Calu3 (cell line): Measurements from ENCODE around the gene VWDE. TPM values are rescaled to one million over a fixed set of nuclear protein-coding genes. Genes with fewer than 3 reads are reported as not detected.
A peak's percentile ranks its signal among the peaks of the same experiment; 100 is the strongest.

Source experiments
- BruUV-seq: library from RNA; stranded (reverse); fragments of 400-500 nt; replicated peaks from 2 replicates; lab custom pipeline; 2021; lab: Mats Ljungman, UMichigan
- CTCF ChIA-PET: fragments of 300-600 bp; sonication (Branson Sonifier 250); formaldehyde crosslinking; loops from one replicate; lab custom pipeline; 2022; ENCODE audit warnings: antibody characterized with exemption; lab: Charles Lee
- DNase-seq: peaks from one replicate; pipeline ENCODE4 v3.0.0; 2022
- H3K27ac Mint-ChIP-seq: one replicate; pipeline ENCODE4 v1.8.0; 2022; ENCODE audit warnings: mixed read lengths; ENCODE audit not compliant: unreplicated experiment
- H3K27me3 Mint-ChIP-seq: one replicate; pipeline ENCODE4 v1.8.0; 2022; ENCODE audit warnings: mixed read lengths; ENCODE audit not compliant: unreplicated experiment
- H3K36me3 Mint-ChIP-seq: one replicate; pipeline ENCODE4 v1.8.0; 2022; ENCODE audit warnings: mild to moderate bottlenecking, moderate library complexity, mixed read lengths; ENCODE audit not compliant: insufficient read depth, unreplicated experiment
- H3K4me1 Mint-ChIP-seq: one replicate; pipeline ENCODE4 v1.8.0; 2022; ENCODE audit warnings: mild to moderate bottlenecking, low read depth, mixed read lengths; ENCODE audit not compliant: unreplicated experiment
- H3K4me3 Mint-ChIP-seq: one replicate; pipeline ENCODE4 v1.8.0; 2022; ENCODE audit warnings: mild to moderate bottlenecking, low read depth, moderate library complexity, mixed read lengths; ENCODE audit not compliant: unreplicated experiment
- H3K9me3 Mint-ChIP-seq: one replicate; pipeline ENCODE4 v1.8.0; 2022; ENCODE audit warnings: low read depth, mixed read lengths; ENCODE audit not compliant: unreplicated experiment
- intact Hi-C: fragments of 100-400 bp; cut with micrococcal nuclease; formaldehyde crosslinking; loops from one replicate; pipeline ENCODE4 v1.10.0; 2022; ENCODE audit not compliant: unreplicated experiment
- total RNA-seq: library from RNA; stranded (reverse); gene quantifications from 2 replicates; pipeline ENCODE4 v1.2.3, GENCODE V29; 2022
- TF ChIP-seq, protein P1 (sequence below): fragments of 200-600 bp; IDR thresholded peaks from one replicate; pipeline ENCODE4 v1.8.0; 2022; ENCODE audit warnings: antibody characterized with exemption; ENCODE audit not compliant: unreplicated experiment

Gene VWDE
- total RNA-seq, 1 experiment from 2014 or later, result 21.3 TPM

DNA sequence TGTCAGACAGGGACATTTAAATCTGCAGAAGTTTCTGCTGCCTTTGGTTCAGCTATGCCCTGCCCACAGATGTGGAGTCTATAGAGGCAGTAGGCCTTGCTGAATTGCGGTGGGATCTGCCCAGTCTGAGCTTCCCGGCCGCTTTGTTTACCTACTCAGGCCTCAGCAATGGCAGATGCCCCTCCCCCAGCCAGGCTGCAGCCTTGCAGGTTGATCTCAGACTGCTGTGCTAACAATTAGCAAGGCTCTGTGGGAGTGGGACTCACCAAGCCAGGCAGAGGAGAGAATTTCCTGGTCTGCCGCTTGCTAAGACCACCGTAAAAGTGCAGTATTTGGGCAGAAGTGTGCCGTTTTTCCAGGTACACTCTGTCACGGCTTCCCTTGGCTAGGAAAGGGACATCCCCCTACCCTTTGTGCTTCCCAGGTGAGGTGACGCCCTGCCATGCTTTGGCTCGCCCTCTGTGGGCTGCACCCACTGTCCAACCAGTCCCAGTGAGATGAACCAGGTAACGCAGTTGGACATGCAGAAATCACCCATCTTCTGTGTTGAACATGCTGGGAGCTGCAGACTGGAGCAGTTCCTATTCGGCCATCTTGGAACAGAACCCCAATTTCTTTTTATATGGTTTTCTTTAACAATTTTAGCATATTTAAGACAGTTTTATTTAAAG, 28.4 kb upstream of the VWDE start:
- no peaks in the 10 kb centered on the region for H3K36me3 Mint-ChIP-seq
- H3K27ac Mint-ChIP-seq, result no peak overlapping the region
- peak; percentile 78 for DNase-seq
- intact Hi-C loops, result loop anchor here (5.0 kb wide), 1 partner anchor 40 kb away; no protein-coding TSS in a partner anchor
- H3K4me1 Mint-ChIP-seq, result no peaks in the 10 kb centered on the region
- no peaks in the 10 kb centered on the region for H3K27me3 Mint-ChIP-seq
- H3K4me3 Mint-ChIP-seq, result no peak overlapping the region
- H3K9me3 Mint-ChIP-seq, result no peaks in the 10 kb centered on the region
- TF ChIP-seq, protein P1, sequence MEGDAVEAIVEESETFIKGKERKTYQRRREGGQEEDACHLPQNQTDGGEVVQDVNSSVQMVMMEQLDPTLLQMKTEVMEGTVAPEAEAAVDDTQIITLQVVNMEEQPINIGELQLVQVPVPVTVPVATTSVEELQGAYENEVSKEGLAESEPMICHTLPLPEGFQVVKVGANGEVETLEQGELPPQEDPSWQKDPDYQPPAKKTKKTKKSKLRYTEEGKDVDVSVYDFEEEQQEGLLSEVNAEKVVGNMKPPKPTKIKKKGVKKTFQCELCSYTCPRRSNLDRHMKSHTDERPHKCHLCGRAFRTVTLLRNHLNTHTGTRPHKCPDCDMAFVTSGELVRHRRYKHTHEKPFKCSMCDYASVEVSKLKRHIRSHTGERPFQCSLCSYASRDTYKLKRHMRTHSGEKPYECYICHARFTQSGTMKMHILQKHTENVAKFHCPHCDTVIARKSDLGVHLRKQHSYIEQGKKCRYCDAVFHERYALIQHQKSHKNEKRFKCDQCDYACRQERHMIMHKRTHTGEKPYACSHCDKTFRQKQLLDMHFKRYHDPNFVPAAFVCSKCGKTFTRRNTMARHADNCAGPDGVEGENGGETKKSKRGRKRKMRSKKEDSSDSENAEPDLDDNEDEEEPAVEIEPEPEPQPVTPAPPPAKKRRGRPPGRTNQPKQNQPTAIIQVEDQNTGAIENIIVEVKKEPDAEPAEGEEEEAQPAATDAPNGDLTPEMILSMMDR, result no peak
- CTCF ChIA-PET, result interaction anchor here (0.8 to 3.3 kb wide), 2 partner anchors 9 to 59 kb away, joined by 3 to 21 read pairs; no protein-coding TSS in a partner anchor
- TSS peak; percentile 85 for BruUV-seq

DNA sequence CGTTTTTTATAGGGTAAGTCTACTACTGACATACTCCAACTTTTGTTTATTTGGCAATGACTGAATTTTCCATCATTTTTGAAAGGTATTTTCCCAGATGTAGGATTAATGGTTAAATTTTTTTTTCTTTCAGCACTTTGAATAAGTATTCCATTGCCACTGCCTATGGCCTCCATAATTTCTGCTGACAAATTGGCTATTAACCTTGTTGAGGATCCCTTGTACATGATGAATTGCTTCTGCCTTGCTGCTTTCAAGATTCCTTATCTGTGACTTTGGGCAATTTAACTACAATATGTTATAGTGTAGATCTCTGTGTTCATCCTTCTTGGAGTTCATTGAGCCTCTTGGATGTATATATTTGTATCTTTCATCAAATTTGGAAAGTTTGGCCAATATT, 21.6 kb upstream of the VWDE start:
- intact Hi-C loops, result no loop called here
- Mint-ChIP-seq H3K9me3 (no peaks in the 10 kb centered on the region), H3K27me3 (no peaks in the 10 kb centered on the region), H3K36me3 (peaks cover 7% of the 10 kb centered on the region), H3K4me3 (no peak overlapping the region), H3K27ac (no peak overlapping the region), H3K4me1 (peaks cover 22% of the 10 kb centered on the region)
- BruUV-seq, result no TSS peak
- TF ChIP-seq, protein P1, result no peak
- CTCF ChIA-PET, result no interaction called here
- no peak for DNase-seq

DNA sequence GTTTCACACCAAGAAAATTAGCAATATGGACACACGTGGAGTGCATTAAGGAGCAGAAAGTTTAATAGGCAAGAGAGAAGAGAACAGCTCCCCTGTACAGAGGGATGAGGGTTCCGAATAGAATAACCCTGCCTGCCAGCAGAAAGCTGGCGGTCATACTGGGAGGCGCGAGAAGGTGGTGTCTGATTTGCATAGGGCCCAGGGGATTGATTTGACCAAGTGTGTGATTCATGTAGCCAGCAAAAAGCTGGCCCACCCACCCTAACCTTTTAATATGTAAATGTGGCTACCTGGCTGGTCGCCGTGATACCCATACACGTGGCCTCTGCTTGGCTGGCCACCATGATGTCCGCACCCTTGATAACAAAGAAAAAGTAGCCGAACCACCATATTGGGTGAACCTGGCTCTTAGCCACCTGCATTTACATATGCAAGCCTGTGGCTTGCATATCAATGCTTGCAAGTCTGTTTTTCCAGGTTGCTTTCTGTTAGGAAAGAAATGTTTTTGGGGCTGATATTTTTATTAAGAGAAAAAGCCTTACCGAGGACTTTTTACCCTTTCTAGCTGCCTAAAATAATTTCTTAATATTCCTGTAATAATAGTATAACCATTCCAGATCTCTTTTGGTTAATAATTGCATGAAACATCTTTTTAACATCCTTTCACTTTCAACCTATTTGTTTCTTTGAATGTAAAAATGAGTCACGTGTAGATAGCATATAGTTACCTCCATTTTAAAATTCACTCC, 20.5 kb upstream of the VWDE start:
- DNase-seq, result peak; percentile 82
- no peaks in the 10 kb centered on the region for H3K9me3 Mint-ChIP-seq
- H3K36me3 Mint-ChIP-seq, result peaks cover 7% of the 10 kb centered on the region
- intact Hi-C loops, result loop anchor here (2.0 to 5.0 kb wide), 2 partner anchors 15 to 37 kb away; no protein-coding TSS in a partner anchor
- peaks cover 22% of the 10 kb centered on the region for H3K4me1 Mint-ChIP-seq
- H3K27ac Mint-ChIP-seq, result peak overlapping the region; percentile 58
- H3K27me3 Mint-ChIP-seq, result no peaks in the 10 kb centered on the region
- peak overlapping the region; percentile 59 for H3K4me3 Mint-ChIP-seq
- TF ChIP-seq, protein P1, result no peak
- BruUV-seq, result no TSS peak
- CTCF ChIA-PET, result interaction anchor here (0.7 to 2.6 kb wide), 6 partner anchors 9 to 262 kb away, joined by 3 to 21 read pairs (median 4); no protein-coding TSS in a partner anchor

DNA sequence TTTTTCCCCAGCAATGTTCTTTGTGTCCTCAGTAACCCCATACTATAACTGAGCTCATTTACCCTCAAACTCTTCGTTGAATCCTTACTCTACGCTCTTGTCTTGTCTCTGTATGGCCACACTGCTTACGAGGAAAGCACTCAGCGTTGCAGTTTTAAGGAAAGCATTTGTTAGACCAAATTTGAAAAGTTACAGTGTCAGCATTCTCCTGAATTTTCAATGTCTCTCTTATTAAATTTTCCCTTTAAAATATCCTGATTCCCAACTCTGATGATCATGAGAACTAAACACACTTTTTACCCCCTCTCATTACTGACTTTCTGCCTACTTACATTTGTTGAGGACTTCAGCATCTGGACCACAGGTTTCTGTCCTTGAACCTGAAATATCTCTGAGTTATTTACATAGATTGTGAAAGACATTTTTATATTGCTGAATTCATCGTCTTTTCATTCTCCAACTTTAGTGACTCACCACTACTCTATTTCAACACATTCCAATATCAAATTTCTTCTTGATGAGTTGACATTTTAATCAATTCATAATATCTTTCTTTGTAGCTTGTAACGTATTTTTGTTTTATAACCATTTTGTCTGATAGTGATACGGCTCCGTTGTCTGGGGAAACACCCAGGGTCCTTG, 19.8 kb upstream of the VWDE start:
- Mint-ChIP-seq H3K36me3 (peaks cover 7% of the 10 kb centered on the region), H3K4me3 (peak overlapping the region; percentile 59), H3K4me1 (peaks cover 22% of the 10 kb centered on the region), H3K9me3 (no peaks in the 10 kb centered on the region), H3K27me3 (no peaks in the 10 kb centered on the region), H3K27ac (peak overlapping the region; percentile 58)
- CTCF ChIA-PET, result interaction anchor here (0.7 to 2.6 kb wide), 8 partner anchors 10 to 263 kb away, joined by 3 to 21 read pairs (median 4); no protein-coding TSS in a partner anchor
- DNase-seq, result no peak
- intact Hi-C loops, result loop anchor here (2.0 to 5.0 kb wide), 2 partner anchors 15 to 36 kb away; no protein-coding TSS in a partner anchor
- TF ChIP-seq, protein P1, result no peak
- TSS peak; percentile 61 for BruUV-seq
